HG02981 (cell line): ENCODE data around the gene ABCG8.

Experiments used
- ATAC-seq: cut with Tn5 transposase; IDR thresholded peaks from one replicate; pipeline ENCODE4 v1.9.1; 2021; ENCODE audit warnings: mild to moderate bottlenecking, moderate library complexity; ENCODE audit not compliant: unreplicated experiment

ABCG8 gene

GRCh38 chr2:43825841-43826240, 12.9 kb upstream of the ABCG8 start:
- no peak for ATAC-seq

- no peak for ATAC-seq
Measured at GRCh38 chr2:43826305-43827250, 12.2 kb upstream of the ABCG8 start.

- no peak for ATAC-seq
Measured at GRCh38 chr2:43831543-43832294, 7.1 kb upstream of the ABCG8 start.

GRCh38 chr2:43832457-43832856, 6.3 kb upstream of the ABCG8 start:
- ATAC-seq: no peak

- ATAC-seq: no peak
Measured at GRCh38 chr2:43837033-43837432, 1.7 kb upstream of the ABCG8 start.

- ATAC-seq: no peak
Measured at GRCh38 chr2:43837831-43838559, 776 bp upstream of the ABCG8 start.

GRCh38 chr2:43839776-43840564, 1.2 kb downstream of the ABCG8 start:
- no peak for ATAC-seq

- no peak for ATAC-seq
Measured at GRCh38 chr2:43840965-43841364, 2.2 kb downstream of the ABCG8 start.

GRCh38 chr2:43841949-43842865, 3.4 kb downstream of the ABCG8 start:
- no peak for ATAC-seq

GRCh38 chr2:43842866-43843226, 4.1 kb downstream of the ABCG8 start:
- ATAC-seq: no peak

GRCh38 chr2:43845181-43845580, 6.4 kb downstream of the ABCG8 start:
- ATAC-seq: no peak

- no peak for ATAC-seq
Measured at GRCh38 chr2:43846140-43846793, 7.5 kb downstream of the ABCG8 start.

GRCh38 chr2:43848214-43848613, 9.4 kb downstream of the ABCG8 start:
- ATAC-seq: no peak

GRCh38 chr2:43851011-43851980, 12.5 kb downstream of the ABCG8 start:
- ATAC-seq: no peak

GRCh38 chr2:43852196-43852730, 13.5 kb downstream of the ABCG8 start:
- ATAC-seq: no peak

GRCh38 chr2:43853141-43854081, 14.6 kb downstream of the ABCG8 start:
- no peak for ATAC-seq
